DOHH2 (cell line): ENCODE data around the gene SRD5A2.

Source experiments
- H3F3A ChIP-seq: fragments of 200-600 bp; sonication (generic), shearing (Covaris generic); 2 replicates; pipeline ENCODE4 v1.6.0; 2016; ENCODE audit warnings: antibody characterized with exemption, mild to moderate bottlenecking; ENCODE audit not compliant: control insufficient read depth, insufficient read depth
- H3K27ac ChIP-seq: fragments of 200-600 bp; sonication (generic); 2 replicates; pipeline ENCODE4 v1.5.1; 2014; ENCODE audit warnings: low read depth, mild to moderate bottlenecking, low read length, moderate library complexity
- H3K27me3 ChIP-seq: fragments of 200-600 bp; sonication (generic); 2 replicates; pipeline ENCODE4 v1.6.1; 2014; ENCODE audit warnings: mild to moderate bottlenecking, low read length, mixed read lengths; ENCODE audit not compliant: control insufficient read depth
- H3K36me3 ChIP-seq: fragments of 200-600 bp; sonication (generic); 2 replicates; pipeline ENCODE4 v1.6.1; 2014; ENCODE audit warnings: mild to moderate bottlenecking, low read length, moderate library complexity, mixed read lengths; ENCODE audit not compliant: control insufficient read depth
- H3K4me1 ChIP-seq: fragments of 200-600 bp; sonication (generic); 2 replicates; pipeline ENCODE4 v1.6.1; 2014; ENCODE audit warnings: mild to moderate bottlenecking, low read length, mixed read lengths; ENCODE audit not compliant: control insufficient read depth
- H3K4me2 ChIP-seq: fragments of 200-600 bp; sonication (generic); 2 replicates; pipeline ENCODE4 v1.6.0; 2014; ENCODE audit warnings: mild to moderate bottlenecking, low read length, moderate library complexity
- H3K4me3 ChIP-seq: fragments of 200-600 bp; sonication (generic); 2 replicates; pipeline ENCODE4 v1.5.1; 2014; ENCODE audit warnings: mild to moderate bottlenecking, low read length, mixed read lengths
- H3K79me2 ChIP-seq: fragments of 200-600 bp; sonication (generic); 2 replicates; pipeline ENCODE4 v1.6.1; 2014; ENCODE audit warnings: mild to moderate bottlenecking, low read length, mixed read lengths; ENCODE audit not compliant: control insufficient read depth
- H3K9me2 ChIP-seq: fragments of 200-600 bp; sonication (generic); replicated peaks from 2 replicates; pipeline ENCODE4 v1.6.1; 2014; ENCODE audit warnings: mild to moderate bottlenecking, low read length, mixed read lengths; ENCODE audit not compliant: control insufficient read depth
- H3K9me3 ChIP-seq: fragments of 200-600 bp; sonication (generic); 2 replicates; pipeline ENCODE4 v1.6.1; 2014; ENCODE audit warnings: antibody characterized with exemption, low read length, mixed read lengths; ENCODE audit not compliant: control insufficient read depth, insufficient read depth
- H4K20me1 ChIP-seq: fragments of 200-600 bp; sonication (generic); 2 replicates; pipeline ENCODE4 v1.6.0; 2014; ENCODE audit warnings: low read depth, mild to moderate bottlenecking, antibody characterized with exemption, low read length, moderate library complexity; ENCODE audit not compliant: control insufficient read depth, insufficient read depth
- EZH2phosphoT487 ChIP-seq: fragments of 200-600 bp; sonication (generic); IDR thresholded peaks from 2 replicates; pipeline ENCODE4 v1.6.1; 2017; ENCODE audit warnings: borderline replicate concordance, mild to moderate bottlenecking, antibody characterized with exemption, low read length, moderate library complexity, mixed read lengths
- TF ChIP-seq, protein P1 (sequence below): fragments of 200-600 bp; sonication (generic); IDR thresholded peaks from one replicate; pipeline ENCODE4 v1.5.1; 2014; ENCODE audit warnings: antibody characterized with exemption, mild to moderate bottlenecking, low read depth, low read length; ENCODE audit not compliant: poor library complexity, severe bottlenecking

The SRD5A2 gene, protein sequence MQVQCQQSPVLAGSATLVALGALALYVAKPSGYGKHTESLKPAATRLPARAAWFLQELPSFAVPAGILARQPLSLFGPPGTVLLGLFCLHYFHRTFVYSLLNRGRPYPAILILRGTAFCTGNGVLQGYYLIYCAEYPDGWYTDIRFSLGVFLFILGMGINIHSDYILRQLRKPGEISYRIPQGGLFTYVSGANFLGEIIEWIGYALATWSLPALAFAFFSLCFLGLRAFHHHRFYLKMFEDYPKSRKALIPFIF

DNA sequence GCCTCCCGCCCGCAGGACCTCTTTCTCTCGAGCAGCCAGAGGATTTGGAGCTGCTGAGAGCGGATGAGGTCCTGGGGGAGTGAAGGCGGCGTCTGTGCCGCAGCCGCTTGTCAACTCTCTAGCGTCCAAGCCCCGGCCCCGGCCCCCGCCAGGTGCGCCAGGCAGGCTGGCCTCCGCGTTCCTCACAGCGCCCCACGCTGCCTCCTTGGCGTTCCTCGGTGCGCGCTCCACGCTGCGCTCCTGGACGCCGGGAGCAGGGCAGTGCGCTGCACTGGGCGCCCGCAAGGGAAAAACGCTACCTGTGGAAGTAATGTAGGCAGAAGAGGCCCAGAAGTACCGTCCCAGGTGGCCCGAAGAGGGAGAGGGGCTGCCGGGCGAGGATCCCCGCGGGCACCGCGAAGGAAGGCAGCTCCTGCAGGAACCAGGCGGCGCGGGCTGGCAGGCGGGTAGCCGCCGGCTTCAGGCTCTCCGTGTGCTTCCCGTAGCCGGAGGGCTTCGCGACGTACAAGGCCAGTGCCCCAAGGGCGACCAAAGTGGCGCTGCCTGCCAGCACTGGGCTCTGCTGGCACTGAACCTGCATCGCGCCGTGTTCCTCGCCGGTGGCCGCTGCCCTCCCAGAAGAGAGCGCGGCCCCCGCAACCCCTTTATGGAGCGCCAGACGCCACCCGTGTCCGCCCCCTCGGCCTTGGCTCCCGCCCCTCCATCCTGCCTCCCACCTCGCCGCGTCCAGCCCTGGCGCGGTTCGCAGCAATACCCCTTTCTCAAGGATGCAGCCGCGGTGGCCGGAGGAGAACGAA is at the start of gene SRD5A2:
Gene SRD5A2, minus strand, starts transcription at position 618 of the 797 bp plus-strand sequence. Its CDS starts 38 bp downstream, at position 580.
- Histone ChIP-seq H3K27ac (no peak within 1 kb of the TSS), H3F3A (no peaks in the 10 kb centered on the region), H3K79me2 (no peaks in the 10 kb centered on the region), H3K4me2 (no peak within 1 kb of the TSS), H3K4me1 (no peaks in the 10 kb centered on the region), H3K36me3 (no peaks in the 10 kb centered on the region), H3K9me2 (no peaks in the 10 kb centered on the region), H4K20me1 (no peaks in the 10 kb centered on the region), H3K9me3 (no peaks in the 10 kb centered on the region; the same call in 1 of the 2 replicates), H3K27me3 (0 out of 2 replicates have a peak, but pooled peaks cover 4% of the 10 kb centered on the region), H3K4me3 (no peak within 1 kb of the TSS)
- TF ChIP-seq, protein P1, sequence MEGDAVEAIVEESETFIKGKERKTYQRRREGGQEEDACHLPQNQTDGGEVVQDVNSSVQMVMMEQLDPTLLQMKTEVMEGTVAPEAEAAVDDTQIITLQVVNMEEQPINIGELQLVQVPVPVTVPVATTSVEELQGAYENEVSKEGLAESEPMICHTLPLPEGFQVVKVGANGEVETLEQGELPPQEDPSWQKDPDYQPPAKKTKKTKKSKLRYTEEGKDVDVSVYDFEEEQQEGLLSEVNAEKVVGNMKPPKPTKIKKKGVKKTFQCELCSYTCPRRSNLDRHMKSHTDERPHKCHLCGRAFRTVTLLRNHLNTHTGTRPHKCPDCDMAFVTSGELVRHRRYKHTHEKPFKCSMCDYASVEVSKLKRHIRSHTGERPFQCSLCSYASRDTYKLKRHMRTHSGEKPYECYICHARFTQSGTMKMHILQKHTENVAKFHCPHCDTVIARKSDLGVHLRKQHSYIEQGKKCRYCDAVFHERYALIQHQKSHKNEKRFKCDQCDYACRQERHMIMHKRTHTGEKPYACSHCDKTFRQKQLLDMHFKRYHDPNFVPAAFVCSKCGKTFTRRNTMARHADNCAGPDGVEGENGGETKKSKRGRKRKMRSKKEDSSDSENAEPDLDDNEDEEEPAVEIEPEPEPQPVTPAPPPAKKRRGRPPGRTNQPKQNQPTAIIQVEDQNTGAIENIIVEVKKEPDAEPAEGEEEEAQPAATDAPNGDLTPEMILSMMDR, result no peak
- TF ChIP-seq EZH2phosphoT487, result no peak

GRCh38 chr2:31606509-31606908 is 25.8 kb upstream of the SRD5A2 start:
- TF ChIP-seq, protein P1, result no peak
- no peak for TF ChIP-seq EZH2phosphoT487
- Histone ChIP-seq H3K4me3 (no peak overlapping the region), H3K9me2 (no peaks in the 10 kb centered on the region), H3K27me3 (no peaks in the 10 kb centered on the region), H3K9me3 (no peaks in the 10 kb centered on the region), H3K36me3 (no peaks in the 10 kb centered on the region), H4K20me1 (no peaks in the 10 kb centered on the region), H3F3A (no peaks in the 10 kb centered on the region), H3K27ac (no peak overlapping the region), H3K4me2 (no peak overlapping the region), H3K79me2 (no peaks in the 10 kb centered on the region), H3K4me1 (no peaks in the 10 kb centered on the region)

- H3K27ac ChIP-seq, result no peak overlapping the region
- H3K4me2 ChIP-seq, result no peak overlapping the region
These were observed 18.0 kb upstream of the SRD5A2 start for GRCh38 chr2:31598694-31599093.

More at GRCh38 chr2:31598694-31599093, 18.0 kb upstream of the SRD5A2 start:
- Histone ChIP-seq H3K9me2 (no peaks in the 10 kb centered on the region), H3K4me1 (no peaks in the 10 kb centered on the region), H3K27me3 (no peaks in the 10 kb centered on the region), H3K79me2 (no peaks in the 10 kb centered on the region), H3K36me3 (no peaks in the 10 kb centered on the region), H3K4me3 (no peak overlapping the region), H3K9me3 (no peaks in the 10 kb centered on the region), H4K20me1 (no peaks in the 10 kb centered on the region), H3F3A (no peaks in the 10 kb centered on the region)
- TF ChIP-seq, protein P1, result no peak
